ENCODE data around the gene POLR3H.

Gene POLR3H

DNA sequence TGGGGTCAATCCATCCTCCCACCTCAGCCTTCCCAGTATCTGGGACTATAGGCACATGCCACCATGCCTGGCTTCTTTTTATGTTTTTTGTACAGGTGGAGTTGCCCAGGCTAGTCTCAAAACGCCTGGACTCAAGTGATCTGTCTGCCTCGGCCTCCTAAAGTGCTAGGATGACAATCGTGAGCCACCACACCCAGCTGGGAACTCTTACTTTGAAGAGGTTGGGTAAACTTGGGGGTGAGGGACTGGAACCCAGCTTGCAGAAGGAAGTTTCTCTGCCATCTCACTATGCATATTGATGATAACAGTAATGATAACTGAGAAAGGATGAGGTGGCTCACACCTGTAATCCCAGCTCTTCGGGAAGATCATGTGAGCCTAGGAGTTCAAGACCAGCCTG is 39.5 kb downstream of the POLR3H start:
- TF ChIP-seq, protein P1, sequence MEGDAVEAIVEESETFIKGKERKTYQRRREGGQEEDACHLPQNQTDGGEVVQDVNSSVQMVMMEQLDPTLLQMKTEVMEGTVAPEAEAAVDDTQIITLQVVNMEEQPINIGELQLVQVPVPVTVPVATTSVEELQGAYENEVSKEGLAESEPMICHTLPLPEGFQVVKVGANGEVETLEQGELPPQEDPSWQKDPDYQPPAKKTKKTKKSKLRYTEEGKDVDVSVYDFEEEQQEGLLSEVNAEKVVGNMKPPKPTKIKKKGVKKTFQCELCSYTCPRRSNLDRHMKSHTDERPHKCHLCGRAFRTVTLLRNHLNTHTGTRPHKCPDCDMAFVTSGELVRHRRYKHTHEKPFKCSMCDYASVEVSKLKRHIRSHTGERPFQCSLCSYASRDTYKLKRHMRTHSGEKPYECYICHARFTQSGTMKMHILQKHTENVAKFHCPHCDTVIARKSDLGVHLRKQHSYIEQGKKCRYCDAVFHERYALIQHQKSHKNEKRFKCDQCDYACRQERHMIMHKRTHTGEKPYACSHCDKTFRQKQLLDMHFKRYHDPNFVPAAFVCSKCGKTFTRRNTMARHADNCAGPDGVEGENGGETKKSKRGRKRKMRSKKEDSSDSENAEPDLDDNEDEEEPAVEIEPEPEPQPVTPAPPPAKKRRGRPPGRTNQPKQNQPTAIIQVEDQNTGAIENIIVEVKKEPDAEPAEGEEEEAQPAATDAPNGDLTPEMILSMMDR (IDR thresholded peaks at IDR 0.05): no peak

DNA sequence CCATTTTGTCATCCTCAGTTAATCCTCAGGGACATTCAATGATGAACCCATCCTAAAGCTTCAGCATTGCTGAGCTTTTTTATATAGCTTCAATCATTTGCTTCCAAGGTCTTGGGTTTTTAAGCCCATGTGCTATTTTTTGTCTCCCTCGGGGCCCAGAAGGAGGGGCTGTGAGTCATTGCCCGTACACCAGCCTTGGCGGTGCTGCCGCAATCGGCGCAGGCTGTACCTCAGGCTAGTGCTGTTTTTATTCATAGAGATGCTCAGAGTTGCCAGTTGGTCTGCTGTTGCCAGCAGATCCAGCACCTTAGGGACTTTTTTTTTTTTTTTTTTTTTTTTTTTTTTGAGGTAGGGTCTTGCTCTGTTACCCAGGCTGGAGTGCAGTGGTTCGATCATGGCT is 39.9 kb downstream of the POLR3H start:
- TF ChIP-seq, protein P1 (IDR thresholded peaks at IDR 0.05): no peak

DNA sequence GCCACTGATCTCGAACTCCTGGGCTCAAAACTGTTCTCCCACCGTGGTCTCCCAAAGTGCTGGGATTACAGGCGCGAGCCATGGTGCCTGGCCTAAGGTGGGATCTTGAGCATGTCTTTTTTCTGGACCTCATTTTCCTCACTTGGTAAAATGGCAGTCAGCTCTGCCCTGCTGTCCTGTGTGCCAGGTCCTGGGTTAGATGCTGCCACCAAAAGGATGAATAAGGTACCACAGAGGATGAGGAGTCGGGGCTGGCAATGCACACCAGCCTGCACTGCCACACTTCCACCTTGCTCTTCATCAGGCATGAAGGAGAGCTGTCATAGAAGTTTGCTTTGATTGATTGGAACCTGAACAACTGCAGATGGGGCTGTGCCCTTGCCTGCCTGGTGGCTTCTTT is 43.1 kb downstream of the POLR3H start:
- TF ChIP-seq, protein P1 (IDR thresholded peaks at IDR 0.05): peak; percentile 32; the same call in 1 of the 2 replicates

DNA sequence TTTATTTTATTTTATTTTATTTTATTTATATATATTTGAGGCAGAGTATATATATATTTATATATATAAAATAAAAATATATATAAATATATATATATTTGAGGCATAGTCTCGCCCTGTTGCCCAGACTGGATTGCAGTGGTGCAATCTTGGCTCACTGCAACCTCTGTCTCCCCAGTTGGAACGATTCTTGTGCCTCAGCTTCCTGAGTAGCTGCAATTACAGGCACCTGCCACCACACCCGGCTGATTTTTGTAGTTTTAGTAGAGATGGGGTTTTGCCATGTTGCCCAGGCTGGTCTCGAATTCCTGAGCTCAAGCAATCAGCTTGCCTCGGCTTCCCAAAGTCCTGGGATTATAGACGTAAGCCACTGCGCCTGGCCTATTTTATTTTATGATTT is 44.0 kb downstream of the POLR3H start:
- TF ChIP-seq, protein P1 (IDR thresholded peaks at IDR 0.05): no peak

DNA sequence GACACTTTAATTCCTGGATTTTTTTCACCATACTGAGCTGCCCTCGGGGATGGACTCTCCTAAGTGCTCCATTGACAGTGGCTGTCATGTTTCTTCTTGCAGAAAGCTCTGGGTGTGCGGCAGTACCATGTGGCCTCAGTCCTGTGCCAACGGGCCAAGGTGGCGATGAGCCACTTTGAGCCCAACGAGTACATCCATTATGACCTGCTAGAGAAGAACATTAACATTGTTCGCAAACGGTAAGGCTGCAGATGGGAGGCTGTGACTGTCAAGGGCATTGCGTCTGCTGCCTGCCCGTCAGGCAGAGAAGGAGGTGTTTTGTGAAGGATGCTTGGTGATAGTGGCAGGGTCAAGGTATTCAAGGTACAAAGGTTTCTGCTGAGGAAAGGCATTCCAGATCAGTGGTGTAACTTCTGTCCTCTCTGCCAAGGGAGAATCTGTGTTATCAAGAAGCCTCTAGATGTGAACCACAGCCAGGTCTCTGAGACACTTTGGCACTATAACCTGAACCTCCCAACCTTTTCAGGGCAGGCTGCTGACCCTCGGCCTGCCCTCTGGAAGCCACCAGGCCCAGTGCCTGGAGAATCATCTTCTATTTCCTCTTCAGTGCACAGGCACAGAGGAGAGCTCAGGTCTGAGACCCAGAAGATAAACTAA is 44.5 kb downstream of the POLR3H start:
- TF ChIP-seq, protein P1 (IDR thresholded peaks at IDR 0.05): no peak

DNA sequence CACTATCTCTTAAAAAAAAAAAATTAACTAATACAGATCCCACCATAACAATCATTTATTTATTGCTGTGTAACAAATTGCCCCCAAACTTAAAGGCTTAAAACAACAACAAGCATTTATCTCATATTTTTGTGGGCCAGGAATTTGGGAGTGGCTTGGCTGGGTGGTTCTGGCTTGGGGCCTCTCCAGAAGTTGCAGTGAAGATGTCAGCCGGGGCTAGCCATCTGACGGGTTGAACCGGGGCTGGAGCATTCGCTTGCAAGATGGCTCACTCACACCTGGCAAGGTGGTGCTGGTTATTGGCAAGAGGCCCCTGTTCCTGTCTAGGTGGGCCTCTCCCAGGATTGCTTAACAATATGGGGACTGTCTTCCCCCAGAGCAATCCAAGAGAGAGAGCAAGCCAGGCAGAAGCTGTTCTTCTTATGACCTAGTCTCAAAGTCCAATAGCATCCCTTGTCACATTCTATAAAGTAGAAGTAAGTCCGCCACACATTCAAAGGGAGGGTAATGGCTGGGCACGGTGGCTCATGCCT is 45.9 kb downstream of the POLR3H start:
- TF ChIP-seq, protein P1 (IDR thresholded peaks at IDR 0.05): no peak

DNA sequence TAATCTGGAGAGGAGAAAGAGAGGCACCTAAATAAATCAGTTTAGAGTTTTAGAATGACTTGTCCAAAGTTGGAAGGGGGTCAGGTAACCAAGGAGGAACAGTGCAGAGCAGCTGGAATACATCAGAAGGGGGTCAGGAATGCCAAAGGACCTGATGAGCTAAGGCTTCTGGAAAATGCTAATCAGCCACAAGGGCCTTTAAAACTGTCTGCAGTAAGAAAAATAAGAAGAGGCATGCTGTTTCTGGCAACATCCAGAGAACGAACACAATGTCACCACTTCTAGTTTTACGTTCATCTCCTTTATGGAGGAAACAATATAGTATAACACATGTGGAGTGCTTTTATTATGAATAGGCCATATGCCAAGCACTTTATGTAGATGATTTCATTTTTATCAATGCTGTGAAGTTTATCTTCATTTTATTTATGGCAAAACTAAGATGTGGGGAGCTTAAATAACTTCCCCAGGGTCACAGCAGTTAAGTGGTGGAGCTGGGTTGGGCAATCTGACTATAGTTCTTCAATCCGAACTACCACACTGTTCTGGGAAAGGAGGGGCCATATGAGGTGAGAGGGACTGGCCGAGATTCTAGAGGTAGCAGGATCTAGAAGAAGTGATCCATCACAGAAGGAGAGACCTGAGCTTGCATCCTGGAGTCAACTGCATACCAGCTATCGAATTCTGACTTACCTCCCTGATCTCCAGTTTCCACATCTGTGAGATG is 52.7 kb downstream of the POLR3H start:
- TF ChIP-seq, protein P1 (IDR thresholded peaks at IDR 0.05): no peak

Data from LNCAP (cell line).